ENCODE measurements around the gene KIF19.

The KIF19 gene

GRCh38 chr17:74329378-74329777, 3.4 kb downstream of the KIF19 start:
- Histone ChIP-seq H3K27ac (ENCODE audit: low read length) (no peak overlapping the region), H3K9me3 (ENCODE audit: insufficient read depth, low read length, severe bottlenecking) (no peaks in the 10 kb centered on the region), H4K20me1 (ENCODE audit: insufficient read depth, low read length) (no peaks in the 10 kb centered on the region; the same call in none of the 2 replicates), H3K4me1 (ENCODE audit: insufficient read depth, low read length) (no peaks in the 10 kb centered on the region), H3K27me3 (ENCODE audit: insufficient read depth, low read length, poor library complexity) (peaks cover 12% of the 10 kb centered on the region), H2AFZ (ENCODE audit: low read depth, low read length) (no peak overlapping the region), H3K4me3 (ENCODE audit: low read depth in 1 of 2, low read length in 2 of 2) (no peak overlapping the region), H3K4me2 (ENCODE audit: insufficient read depth, low read length) (no peak overlapping the region), H3K79me2 (ENCODE audit: insufficient read depth, low read length) (no peaks in the 10 kb centered on the region), H3K9ac (ENCODE audit: low read depth, low read length) (no peak overlapping the region), H3K36me3 (ENCODE audit: insufficient read depth, low read length) (no peaks in the 10 kb centered on the region)
- TF ChIP-seq EZH2 (IDR thresholded peaks at IDR 0.05; ENCODE audit: borderline replicate concordance, low read depth, low read length, severe bottlenecking) (no peak), CTCF (IDR thresholded peaks at IDR 0.05; ENCODE audit: borderline replicate concordance, extremely low read depth, low read length, poor library complexity, severe bottlenecking) (no peak)
- DNase-seq (no peak), ATAC-seq (ENCODE audit: insufficient read depth, low read depth) (no peak)

GRCh38 chr17:74330446-74330845, 4.4 kb downstream of the KIF19 start:
- Histone ChIP-seq H3K4me1 (ENCODE audit: insufficient read depth, low read length) (no peaks in the 10 kb centered on the region), H3K4me2 (ENCODE audit: insufficient read depth, low read length) (no peak overlapping the region), H4K20me1 (ENCODE audit: insufficient read depth, low read length) (no peaks in the 10 kb centered on the region; the same call in none of the 2 replicates), H3K9ac (ENCODE audit: low read depth, low read length) (no peak overlapping the region), H3K79me2 (ENCODE audit: insufficient read depth, low read length) (no peaks in the 10 kb centered on the region), H3K27ac (ENCODE audit: low read length) (no peak overlapping the region), H3K36me3 (ENCODE audit: insufficient read depth, low read length) (no peaks in the 10 kb centered on the region), H3K4me3 (ENCODE audit: low read depth in 1 of 2, low read length in 2 of 2) (no peak overlapping the region), H3K9me3 (ENCODE audit: insufficient read depth, low read length, severe bottlenecking) (no peaks in the 10 kb centered on the region), H3K27me3 (ENCODE audit: insufficient read depth, low read length, poor library complexity) (peaks cover 15% of the 10 kb centered on the region), H2AFZ (ENCODE audit: low read depth, low read length) (no peak overlapping the region)
- no peak for ATAC-seq (ENCODE audit: insufficient read depth, low read depth)
- TF ChIP-seq CTCF (IDR thresholded peaks at IDR 0.05; ENCODE audit: borderline replicate concordance, extremely low read depth, low read length, poor library complexity, severe bottlenecking) (no peak), EZH2 (IDR thresholded peaks at IDR 0.05; ENCODE audit: borderline replicate concordance, low read depth, low read length, severe bottlenecking) (no peak)
- DNase-seq = no peak

- no peak overlapping the region for H3K9ac ChIP-seq (ENCODE audit: low read depth, low read length)
- ATAC-seq (ENCODE audit: insufficient read depth, low read depth) = no peak
These were observed 6.1 kb downstream of the KIF19 start for GRCh38 chr17:74332017-74332650.

More at GRCh38 chr17:74332017-74332650, 6.1 kb downstream of the KIF19 start:
- H3K4me3 ChIP-seq (ENCODE audit: low read depth in 1 of 2, low read length in 2 of 2) = no peak overlapping the region
- H3K27me3 ChIP-seq (ENCODE audit: insufficient read depth, low read length, poor library complexity) = peaks cover 18% of the 10 kb centered on the region
- H3K79me2 ChIP-seq (ENCODE audit: insufficient read depth, low read length) = no peaks in the 10 kb centered on the region
- H3K36me3 ChIP-seq (ENCODE audit: insufficient read depth, low read length) = no peaks in the 10 kb centered on the region
- H3K27ac ChIP-seq (ENCODE audit: low read length) = no peak overlapping the region
- H2AFZ ChIP-seq (ENCODE audit: low read depth, low read length) = no peak overlapping the region
- no peaks in the 10 kb centered on the region for H3K4me1 ChIP-seq (ENCODE audit: insufficient read depth, low read length)
- DNase-seq = no peak
- no peak for TF ChIP-seq CTCF (IDR thresholded peaks at IDR 0.05; ENCODE audit: borderline replicate concordance, extremely low read depth, low read length, poor library complexity, severe bottlenecking)
- TF ChIP-seq EZH2 (IDR thresholded peaks at IDR 0.05; ENCODE audit: borderline replicate concordance, low read depth, low read length, severe bottlenecking) = no peak
- no peak overlapping the region for H3K4me2 ChIP-seq (ENCODE audit: insufficient read depth, low read length)
- H4K20me1 ChIP-seq (ENCODE audit: insufficient read depth, low read length) = no peaks in the 10 kb centered on the region; the same call in none of the 2 replicates
- no peaks in the 10 kb centered on the region for H3K9me3 ChIP-seq (ENCODE audit: insufficient read depth, low read length, severe bottlenecking)

All from DND-41 (cell line).